ENCODE results near the gene GJA8.
A peak's percentile ranks its signal among the peaks of the same experiment; 100 is the strongest.
"Not testable (repeated sequence)": the region's sequence is repeated elsewhere in the genome, so short reads cannot be mapped to it uniquely, and the experiment has no call there.

The GJA8 gene

GRCh38 chr1:147902253-147902845 is at the start of gene GJA8:
TSS of gene GJA8 (plus strand) at chr1:147902795. CDS start at chr1:147907956, 5,161 bp downstream.
- DNase-seq, result no peak

- no peak for DNase-seq
These were observed 49.2 kb upstream of the GJA8 start for GRCh38 chr1:147853391-147853790.

- not testable (repeated sequence) for DNase-seq
These were observed 47.6 kb upstream of the GJA8 start for GRCh38 chr1:147854989-147855388.

- DNase-seq, result not testable (repeated sequence)
These were observed 46.6 kb upstream of the GJA8 start for GRCh38 chr1:147855996-147856395.

- DNase-seq, result not testable (repeated sequence)
These were observed 35.4 kb upstream of the GJA8 start for GRCh38 chr1:147867204-147867603.

GRCh38 chr1:147878022-147878421 is 24.6 kb upstream of the GJA8 start:
- no peak for DNase-seq

- DNase-seq, result no peak
These were observed 22.7 kb upstream of the GJA8 start for GRCh38 chr1:147879911-147880310.

GRCh38 chr1:147882535-147882934 is 20.1 kb upstream of the GJA8 start:
- no peak for DNase-seq

- DNase-seq, result peak; percentile 78
These were observed 12.3 kb upstream of the GJA8 start for GRCh38 chr1:147890177-147890790.

- no peak for DNase-seq
These were observed 11.5 kb upstream of the GJA8 start for GRCh38 chr1:147891088-147891487.

- peak; percentile 34 for DNase-seq
These were observed 10.4 kb upstream of the GJA8 start for GRCh38 chr1:147892216-147892615.

- DNase-seq, result peak; percentile 52
These were observed 9.8 kb upstream of the GJA8 start for GRCh38 chr1:147892731-147893214.

GRCh38 chr1:147895123-147895522 is 7.5 kb upstream of the GJA8 start:
- DNase-seq, result no peak

GRCh38 chr1:147897029-147897752 is 5.4 kb upstream of the GJA8 start:
- no peak for DNase-seq

- DNase-seq, result no peak
These were observed 4.8 kb upstream of the GJA8 start for GRCh38 chr1:147897789-147898188.

GRCh38 chr1:147904726-147905125 is 2.1 kb downstream of the GJA8 start:
- DNase-seq, result no peak

- DNase-seq, result no peak
These were observed 5.4 kb downstream of the GJA8 start for GRCh38 chr1:147907786-147908509.

GRCh38 chr1:147912553-147912952 is 10.0 kb downstream of the GJA8 start:
- no peak for DNase-seq

- DNase-seq, result no peak
These were observed 10.9 kb downstream of the GJA8 start for GRCh38 chr1:147913362-147913942.

GRCh38 chr1:147919896-147920295 is 17.3 kb downstream of the GJA8 start:
- DNase-seq, result no peak

GRCh38 chr1:147924813-147925212 is 22.2 kb downstream of the GJA8 start:
- DNase-seq, result no peak

GRCh38 chr1:147927215-147927614 is 24.6 kb downstream of the GJA8 start:
- DNase-seq, result not testable (repeated sequence)

GRCh38 chr1:147927689-147928088 is 25.1 kb downstream of the GJA8 start:
- DNase-seq, result not testable (repeated sequence)

All from RPMI8226 (cell line).